Tibial nerve (tissue), 4 donors: ENCODE data around the gene TUBB4A. TPM values are rescaled to one million over a fixed set of nuclear protein-coding genes. Genes with fewer than 3 reads are reported as not detected.

ENCODE experiments used
- DNase-seq, 2 donors: peaks; one replicate each; pipeline ENCODE4 v3.0.0-alpha.2; 2019; ENCODE audit warnings: low spot score in 2 of 2
- H3K27ac ChIP-seq, 4 donors: fragments of 200-600 bp; sonication (generic) in 3 of 4; one replicate each; pipeline ENCODE4 v1.5.1; 2017 to 2019; ENCODE audit warnings: mild to moderate bottlenecking in 1 of 4
- H3K27me3 ChIP-seq, 2 donors: fragments of 200-600 bp; sonication (generic) in 1 of 2; one replicate each; pipeline versions ENCODE4 v1.5.1 to v1.6.0; 2017 to 2019
- H3K36me3 ChIP-seq, 3 donors: fragments of 200-600 bp; sonication (generic); one replicate each; pipeline ENCODE4 v1.5.1; 2018 to 2019
- H3K4me1 ChIP-seq, 4 donors: fragments of 200-600 bp; sonication (generic) in 3 of 4; one replicate each; pipeline ENCODE4 v1.5.1; 2017 to 2019
- H3K4me3 ChIP-seq, 4 donors: fragments of 200-600 bp; sonication (generic) in 3 of 4; one replicate each; pipeline ENCODE4 v1.5.1; 2017 to 2019; ENCODE audit warnings: mild to moderate bottlenecking in 1 of 4, moderate library complexity in 1 of 4
- H3K9me3 ChIP-seq, 4 donors: fragments of 200-600 bp; sonication (generic) in 3 of 4; one replicate each; pipeline ENCODE4 v1.5.1; 2017 to 2019
- CTCF ChIP-seq, 5 experiments: fragments of 200-600 bp in 3 of 5; fragments of 450-650 bp in 2 of 5; sonication (generic) in 3 of 5; IDR thresholded peaks; one replicate each; pipeline ENCODE4 v1.5.1; 2016 to 2019; ENCODE audit warnings: antibody characterized with exemption in 5 of 5, mild to moderate bottlenecking in 3 of 5, moderate library complexity in 2 of 5
- EP300 ChIP-seq, 2 donors: sonication (generic); formaldehyde crosslinking; IDR thresholded peaks; one replicate each; pipeline ENCODE4 v1.6.1; 2017; ENCODE audit warnings: antibody characterized with exemption in 2 of 2, mild to moderate bottlenecking in 1 of 2
- POLR2A ChIP-seq, 2 donors: fragments of 450-650 bp; IDR thresholded peaks; one replicate each; pipeline ENCODE4 v1.6.1; 2017; ENCODE audit warnings: antibody characterized with exemption in 2 of 2, mild to moderate bottlenecking in 2 of 2, moderate library complexity in 2 of 2
- WGBS, 2 donors: methylation state at CpG; one replicate each; pipeline ENCODE4 v1.1.5; 2018; 5-methylcytosine and 5-hydroxymethylcytosine counted together
- total RNA-seq, 4 donors: library from RNA; depleted of rRNA; stranded (reverse); fragments of >200 nt; gene quantifications; one replicate each; pipeline ENCODE4 v1.1.0, GENCODE V29; 2016

The TUBB4A gene
- total RNA-seq, 4 donors from 2014 or later = 10.8 to 31.0 (median 22.1) TPM

- Histone ChIP-seq H3K36me3 (peaks cover 0 to 11% (median 0%) of the 10 kb centered on the region in 3 donors), H3K9me3 (no peaks in the 10 kb centered on the region), H3K4me3 (no peak overlapping the region), H3K27me3 (peaks cover 0 to 2% of the 10 kb centered on the region in 2 donors), H3K4me1 (peaks cover 0 to 6% (median 0%) of the 10 kb centered on the region in 4 donors), H3K27ac (no peak overlapping the region)
- TF ChIP-seq EP300 (IDR thresholded peaks at IDR 0.05) (no peak), POLR2A (IDR thresholded peaks at IDR 0.05) (no peak), CTCF (IDR thresholded peaks at IDR 0.05) (no peak)
- 81 to 91% methylated on average over 6 of the region's 6 CpGs for WGBS, 2 donors
- no peak for DNase-seq
These were observed 37.4 kb upstream of the TUBB4A start for GRCh38 chr19:6539514-6539913.

DNA sequence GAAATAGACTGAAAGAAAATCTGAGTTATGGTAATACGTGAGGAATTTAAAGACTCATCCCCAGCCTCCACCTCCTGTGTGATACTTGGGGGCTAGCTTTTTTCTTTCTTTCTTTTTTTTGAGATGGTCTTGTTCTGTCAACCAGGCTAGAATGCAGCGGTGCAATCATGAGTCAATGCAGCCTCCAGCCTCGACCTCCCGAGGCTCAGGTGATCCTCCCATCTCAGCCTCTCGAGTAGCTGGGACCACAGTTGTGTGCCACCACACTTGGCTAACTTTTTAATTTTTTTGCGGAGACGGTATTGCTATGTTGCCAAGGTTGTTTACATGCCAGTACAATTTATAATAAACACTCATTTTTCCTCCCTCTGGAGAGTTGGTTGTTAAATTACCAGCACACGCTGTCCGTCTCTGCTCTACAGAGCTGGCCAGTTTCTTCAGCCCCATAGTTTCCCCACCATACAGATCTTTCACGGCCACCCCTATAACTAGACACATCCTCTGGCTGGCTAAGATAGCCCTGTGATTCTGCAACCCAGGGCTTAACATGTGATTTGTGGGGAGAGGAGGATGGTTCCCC lies 33.5 kb upstream of the TUBB4A start:
- Histone ChIP-seq H3K27me3 (peaks cover 0 to 31% of the 10 kb centered on the region in 2 donors), H3K9me3 (no peaks in the 10 kb centered on the region), H3K36me3 (peaks cover 0 to 13% (median 0%) of the 10 kb centered on the region in 3 donors), H3K4me1 (peaks cover 0 to 21% (median 14%) of the 10 kb centered on the region in 4 donors), H3K27ac (no peak overlapping the region), H3K4me3 (no peak overlapping the region)
- 90 to 95% methylated on average over 10 of the region's 10 CpGs for WGBS, 2 donors
- DNase-seq = no peak
- TF ChIP-seq EP300 (IDR thresholded peaks at IDR 0.05) (no peak), CTCF (IDR thresholded peaks at IDR 0.05) (no peak), POLR2A (IDR thresholded peaks at IDR 0.05) (no peak)

DNA sequence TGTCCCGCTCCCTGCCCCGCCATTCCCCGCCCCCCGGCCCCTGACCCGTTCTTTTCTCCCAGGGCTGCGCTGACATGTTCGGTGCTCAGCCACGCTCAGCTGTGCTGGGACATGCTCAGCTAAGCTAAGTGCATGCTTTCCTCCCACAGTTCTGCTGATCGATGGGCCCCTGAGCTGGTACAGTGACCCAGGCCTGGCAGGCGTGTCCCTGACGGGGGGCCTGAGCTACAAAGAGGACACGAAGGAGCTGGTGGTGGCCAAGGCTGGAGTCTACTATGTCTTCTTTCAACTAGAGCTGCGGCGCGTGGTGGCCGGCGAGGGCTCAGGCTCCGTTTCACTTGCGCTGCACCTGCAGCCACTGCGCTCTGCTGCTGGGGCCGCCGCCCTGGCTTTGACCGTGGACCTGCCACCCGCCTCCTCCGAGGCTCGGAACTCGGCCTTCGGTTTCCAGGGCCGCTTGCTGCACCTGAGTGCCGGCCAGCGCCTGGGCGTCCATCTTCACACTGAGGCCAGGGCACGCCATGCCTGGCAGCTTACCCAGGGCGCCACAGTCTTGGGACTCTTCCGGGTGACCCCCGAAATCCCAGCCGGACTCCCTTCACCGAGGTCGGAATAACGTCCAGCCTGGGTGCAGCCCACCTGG lies 32.5 kb upstream of the TUBB4A start:
- DNase-seq = no peak
- 61 to 74% methylated on average over 17 to 40 of the region's 40 CpGs for WGBS, 2 donors
- H3K4me1 ChIP-seq = peaks cover 0 to 32% (median 21%) of the 10 kb centered on the region in 4 donors
- peaks cover 0 to 31% of the 10 kb centered on the region in 2 donors for H3K27me3 ChIP-seq
- TF ChIP-seq POLR2A (IDR thresholded peaks at IDR 0.05) = no peak
- H3K36me3 ChIP-seq = peaks cover 0 to 13% (median 0%) of the 10 kb centered on the region in 3 donors
- no peak overlapping the region for H3K4me3 ChIP-seq
- no peak overlapping the region for H3K27ac ChIP-seq
- no peaks in the 10 kb centered on the region for H3K9me3 ChIP-seq

DNA sequence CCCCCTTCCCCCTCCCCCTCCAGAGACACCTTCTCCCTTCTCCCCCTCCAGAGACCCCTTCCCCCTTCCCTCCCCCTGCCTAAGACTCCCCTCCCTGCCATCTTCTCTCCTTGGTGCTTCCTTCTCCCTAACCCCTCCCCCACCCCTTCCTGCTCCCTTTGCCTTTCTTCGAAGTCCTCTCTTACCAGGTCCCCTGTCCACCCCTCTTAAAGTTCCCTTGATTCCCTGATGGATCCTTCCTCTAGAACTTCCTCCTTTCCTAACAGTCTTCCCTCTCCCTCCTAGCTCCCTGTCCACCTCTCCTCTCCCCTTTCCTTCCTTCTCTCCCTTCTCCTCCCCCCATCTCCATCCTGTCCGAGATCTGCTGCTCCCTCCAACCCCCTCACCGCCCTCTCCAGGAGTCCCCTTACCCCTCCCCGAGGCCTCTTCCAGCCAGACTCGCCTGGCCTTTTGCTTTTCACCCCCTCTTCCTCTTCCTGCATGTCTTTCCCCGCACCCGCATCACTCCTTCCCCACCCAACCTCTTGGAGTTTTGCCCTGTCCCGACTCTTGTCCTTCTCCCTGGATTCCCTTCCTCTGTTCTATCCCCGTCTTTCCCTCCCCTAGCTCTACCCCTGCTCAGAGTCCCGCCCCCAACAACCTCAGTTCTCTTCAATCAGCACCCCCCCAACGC lies 31.8 kb upstream of the TUBB4A start:
- TF ChIP-seq POLR2A (IDR thresholded peaks at IDR 0.05) (no peak), CTCF (IDR thresholded peaks at IDR 0.05) (no peak), EP300 (IDR thresholded peaks at IDR 0.05) (no peak)
- Histone ChIP-seq H3K4me1 (peaks cover 0 to 38% (median 27%) of the 10 kb centered on the region in 4 donors), H3K9me3 (no peaks in the 10 kb centered on the region), H3K4me3 (no peak overlapping the region), H3K27me3 (peaks cover 0 to 31% of the 10 kb centered on the region in 2 donors), H3K27ac (no peak overlapping the region), H3K36me3 (peaks cover 0 to 13% (median 0%) of the 10 kb centered on the region in 3 donors)
- DNase-seq = no peak
- WGBS, 2 donors = 20 to 31% methylated on average over 10 to 11 of the region's 11 CpGs

GRCh38 chr19:6533000-6533328 lies 30.9 kb upstream of the TUBB4A start:
- 49 to 52% methylated on average over 3 of the region's 3 CpGs for WGBS, 2 donors
- H3K4me3 ChIP-seq = no peak overlapping the region
- peaks cover 0 to 31% of the 10 kb centered on the region in 2 donors for H3K27me3 ChIP-seq
- TF ChIP-seq EP300 (IDR thresholded peaks at IDR 0.05) (no peak), CTCF (IDR thresholded peaks at IDR 0.05) (no peak), POLR2A (IDR thresholded peaks at IDR 0.05) (no peak)
- peaks cover 0 to 13% (median 0%) of the 10 kb centered on the region in 3 donors for H3K36me3 ChIP-seq
- peaks cover 0 to 48% (median 32%) of the 10 kb centered on the region in 4 donors for H3K4me1 ChIP-seq
- H3K27ac ChIP-seq = peak overlapping the region in 1 of 4 donors; percentile 26
- DNase-seq = no peak
- H3K9me3 ChIP-seq = no peaks in the 10 kb centered on the region
